ENCODE data around the gene PTK7. TPM values are rescaled to one million over a fixed set of nuclear protein-coding genes. Genes with fewer than 3 reads are reported as not detected.

The PTK7 gene
- polyA plus RNA-seq, 1 experiment, result 146 TPM

- no peak for TF ChIP-seq CTCF (IDR thresholded peaks at IDR 0.05; ENCODE audit: low read depth, low read length)
- DNase-seq (ENCODE audit: low read depth, low spot score), result no peak
- POLR2A ChIA-PET, result no interaction called here
- Histone ChIP-seq H3K27ac (ENCODE audit: low read depth, low read length) (no peak overlapping the region), H3K4me3 (ENCODE audit: low read depth, low read length) (no peak overlapping the region), H3K27me3 (ENCODE audit: control insufficient read depth, insufficient read depth, low read length) (no peaks in the 10 kb centered on the region), H3K9me3 (ENCODE audit: control insufficient read depth, insufficient read depth, low read length) (no peaks in the 10 kb centered on the region)
- CTCF ChIA-PET, result no interaction called here
Observed at GRCh38 chr6:43192911-43193310, 116.8 kb downstream of the PTK7 start.

GRCh38 chr6:43193929-43194328, 117.8 kb downstream of the PTK7 start:
- POLR2A ChIA-PET, result interaction anchor here (0.7 kb wide), 1 partner anchor 189 kb away, joined by 3 read pairs; no protein-coding TSS in a partner anchor

GRCh38 chr6:43196337-43196736, 120.2 kb downstream of the PTK7 start:
- no peak overlapping the region for H3K4me3 ChIP-seq (ENCODE audit: low read depth, low read length)
- H3K9me3 ChIP-seq (ENCODE audit: control insufficient read depth, insufficient read depth, low read length), result no peaks in the 10 kb centered on the region
- no peak for TF ChIP-seq CTCF (IDR thresholded peaks at IDR 0.05; ENCODE audit: low read depth, low read length)
- ChIA-PET CTCF (no interaction called here), POLR2A (no interaction called here)
- DNase-seq (ENCODE audit: low read depth, low spot score), result no peak
- H3K27ac ChIP-seq (ENCODE audit: low read depth, low read length), result no peak overlapping the region
- H3K27me3 ChIP-seq (ENCODE audit: control insufficient read depth, insufficient read depth, low read length), result no peaks in the 10 kb centered on the region

More at GRCh38 chr6:43193929-43194328, 117.8 kb downstream of the PTK7 start:
- Histone ChIP-seq H3K27me3 (ENCODE audit: control insufficient read depth, insufficient read depth, low read length) (no peaks in the 10 kb centered on the region), H3K4me3 (ENCODE audit: low read depth, low read length) (no peak overlapping the region), H3K9me3 (ENCODE audit: control insufficient read depth, insufficient read depth, low read length) (no peaks in the 10 kb centered on the region), H3K27ac (ENCODE audit: low read depth, low read length) (no peak overlapping the region)
- DNase-seq (ENCODE audit: low read depth, low spot score), result no peak
- CTCF ChIA-PET, result interaction anchor here (1.2 kb wide), 1 partner anchor 140 kb away, joined by 3 read pairs; no protein-coding TSS in a partner anchor
- no peak for TF ChIP-seq CTCF (IDR thresholded peaks at IDR 0.05; ENCODE audit: low read depth, low read length)

GRCh38 chr6:43199912-43200311, 123.8 kb downstream of the PTK7 start:
- H3K27me3 ChIP-seq (ENCODE audit: control insufficient read depth, insufficient read depth, low read length), result no peaks in the 10 kb centered on the region
- H3K27ac ChIP-seq (ENCODE audit: low read depth, low read length), result no peak overlapping the region
- H3K9me3 ChIP-seq (ENCODE audit: control insufficient read depth, insufficient read depth, low read length), result no peaks in the 10 kb centered on the region
- no peak for DNase-seq (ENCODE audit: low read depth, low spot score)
- ChIA-PET CTCF (no interaction called here), POLR2A (no interaction called here)
- TF ChIP-seq CTCF (IDR thresholded peaks at IDR 0.05; ENCODE audit: low read depth, low read length), result no peak
- no peak overlapping the region for H3K4me3 ChIP-seq (ENCODE audit: low read depth, low read length)

- CTCF ChIA-PET, result no interaction called here
- no peak for DNase-seq (ENCODE audit: low read depth, low spot score)
- Histone ChIP-seq H3K4me3 (ENCODE audit: low read depth, low read length) (no peak overlapping the region), H3K27me3 (ENCODE audit: control insufficient read depth, insufficient read depth, low read length) (no peaks in the 10 kb centered on the region), H3K27ac (ENCODE audit: low read depth, low read length) (no peak overlapping the region), H3K9me3 (ENCODE audit: control insufficient read depth, insufficient read depth, low read length) (no peaks in the 10 kb centered on the region; the same call in 1 of the 2 replicates)
- POLR2A ChIA-PET, result no interaction called here
- no peak for TF ChIP-seq CTCF (IDR thresholded peaks at IDR 0.05; ENCODE audit: low read depth, low read length)
Observed at GRCh38 chr6:43200541-43200940, 124.4 kb downstream of the PTK7 start.
